Stimulated activated CD8-positive, alpha-beta memory T cell treated with anti-CD3 and anti-CD28 coated beads, Interleukin-15, amount 100 ng/mL, for 1 hour (primary cell): ENCODE data around the gene BCO1.

Experiments
- DNase-seq: peaks from one replicate; pipeline ENCODE4 v3.0.0-alpha.2; 2020; ENCODE audit warnings: low read depth

Gene BCO1

GRCh38 chr16:81318711-81319110, 80.2 kb downstream of the BCO1 start:
- no peak for DNase-seq

GRCh38 chr16:81319221-81319912, 80.9 kb downstream of the BCO1 start:
- DNase-seq: no peak

GRCh38 chr16:81321039-81321438, 82.5 kb downstream of the BCO1 start:
- no peak for DNase-seq

- DNase-seq: no peak
Observed at GRCh38 chr16:81321536-81321935, 83.0 kb downstream of the BCO1 start.

GRCh38 chr16:81324808-81325207, 86.3 kb downstream of the BCO1 start:
- no peak for DNase-seq

GRCh38 chr16:81327011-81327410, 88.5 kb downstream of the BCO1 start:
- no peak for DNase-seq

- no peak for DNase-seq
Observed at GRCh38 chr16:81327447-81328196, 89.1 kb downstream of the BCO1 start.

GRCh38 chr16:81329947-81330346, 91.5 kb downstream of the BCO1 start:
- no peak for DNase-seq

- DNase-seq: no peak
Observed at GRCh38 chr16:81333356-81333755, 94.9 kb downstream of the BCO1 start.

GRCh38 chr16:81335669-81336068, 97.2 kb downstream of the BCO1 start:
- no peak for DNase-seq

- DNase-seq: no peak
Observed at GRCh38 chr16:81337097-81337496, 98.6 kb downstream of the BCO1 start.
